ENCODE measurements around the gene AHRR. TPM values are rescaled to one million over a fixed set of nuclear protein-coding genes. Genes with fewer than 3 reads are reported as not detected.

AHRR gene
- total RNA-seq, 1 experiment from 2014 or later: 3.0 TPM

Other genes starting within 250 kb of the AHRR start
- not detected in 2 replicates for gene PLEKHG4B, start 229.5 kb upstream of the AHRR start, total RNA-seq (2014; rRNA removed; shearing (Covaris generic))
- gene LRRC14B, start 130.2 kb upstream of the AHRR start, total RNA-seq (2014; rRNA removed; shearing (Covaris generic)): not detected in 2 replicates
- 3.7 and 5.9 TPM in 2 replicates for gene CCDC127, start 103.6 kb upstream of the AHRR start, total RNA-seq (2014; rRNA removed; shearing (Covaris generic))
- 273 and 277 TPM in 2 replicates for gene SDHA, start 103.4 kb upstream of the AHRR start, total RNA-seq (2014; rRNA removed; shearing (Covaris generic))
- gene PDCD6, start 50.1 kb upstream of the AHRR start, total RNA-seq (2014; rRNA removed; shearing (Covaris generic)): 506 and 531 TPM in 2 replicates
- 65.7 and 74.3 TPM in 2 replicates for gene EXOC3, start 121.5 kb downstream of the AHRR start, total RNA-seq (2014; rRNA removed; shearing (Covaris generic))
- gene SLC9A3, start 202.7 kb downstream of the AHRR start, total RNA-seq (2014; rRNA removed; shearing (Covaris generic)): 11.5 and 16.0 TPM in 2 replicates